Astrocyte (in vitro differentiated cells and primary cell): ENCODE measurements around the gene TRRAP.

Experiments
- EZH2 ChIP-seq: IDR thresholded peaks from 2 replicates; pipeline ENCODE4 v1.6.1; 2012; ENCODE audit warnings: mild to moderate bottlenecking, low read length, inconsistent platforms; ENCODE audit not compliant: insufficient read depth
- TF ChIP-seq, protein P1 (sequence below): IDR thresholded peaks from 2 replicates; pipeline ENCODE4 v1.5.1; 2011; ENCODE audit warnings: low read depth, mild to moderate bottlenecking, inconsistent platforms, low read length, moderate library complexity; ENCODE audit not compliant: insufficient read depth

DNA sequence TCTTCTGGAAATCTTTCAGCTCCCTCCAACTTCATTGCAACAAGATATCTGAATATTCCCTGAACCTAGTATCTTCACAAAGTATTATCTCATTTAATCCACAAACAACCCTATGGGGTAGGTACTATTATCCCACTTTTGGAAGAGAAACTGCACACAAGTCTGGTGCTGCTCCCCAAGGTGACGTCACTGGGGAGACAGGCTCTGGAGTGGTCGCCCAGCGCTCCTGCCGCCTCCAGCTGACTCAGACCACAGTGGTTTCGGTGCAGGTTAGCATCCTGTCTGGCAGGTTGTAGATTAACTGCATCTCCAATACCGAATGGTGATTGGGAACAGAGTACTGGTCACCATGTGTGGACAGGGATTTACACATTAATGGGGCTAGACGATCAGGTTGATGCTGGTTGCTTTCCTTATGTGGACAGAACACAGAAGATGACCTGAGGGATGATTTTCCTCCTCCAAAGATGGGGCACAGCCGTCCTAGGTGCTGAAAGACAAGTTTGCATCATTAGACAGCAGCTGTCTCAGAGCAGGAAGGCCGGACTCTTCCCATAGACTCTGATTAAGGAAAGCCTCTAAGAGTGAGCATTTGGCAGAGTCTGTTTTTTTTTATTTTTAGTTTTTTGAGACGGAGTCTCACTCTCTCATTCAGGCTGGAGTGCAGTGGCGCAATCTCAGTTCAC lies 128.6 kb downstream of the TRRAP start:
- TF ChIP-seq, protein P1, sequence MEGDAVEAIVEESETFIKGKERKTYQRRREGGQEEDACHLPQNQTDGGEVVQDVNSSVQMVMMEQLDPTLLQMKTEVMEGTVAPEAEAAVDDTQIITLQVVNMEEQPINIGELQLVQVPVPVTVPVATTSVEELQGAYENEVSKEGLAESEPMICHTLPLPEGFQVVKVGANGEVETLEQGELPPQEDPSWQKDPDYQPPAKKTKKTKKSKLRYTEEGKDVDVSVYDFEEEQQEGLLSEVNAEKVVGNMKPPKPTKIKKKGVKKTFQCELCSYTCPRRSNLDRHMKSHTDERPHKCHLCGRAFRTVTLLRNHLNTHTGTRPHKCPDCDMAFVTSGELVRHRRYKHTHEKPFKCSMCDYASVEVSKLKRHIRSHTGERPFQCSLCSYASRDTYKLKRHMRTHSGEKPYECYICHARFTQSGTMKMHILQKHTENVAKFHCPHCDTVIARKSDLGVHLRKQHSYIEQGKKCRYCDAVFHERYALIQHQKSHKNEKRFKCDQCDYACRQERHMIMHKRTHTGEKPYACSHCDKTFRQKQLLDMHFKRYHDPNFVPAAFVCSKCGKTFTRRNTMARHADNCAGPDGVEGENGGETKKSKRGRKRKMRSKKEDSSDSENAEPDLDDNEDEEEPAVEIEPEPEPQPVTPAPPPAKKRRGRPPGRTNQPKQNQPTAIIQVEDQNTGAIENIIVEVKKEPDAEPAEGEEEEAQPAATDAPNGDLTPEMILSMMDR, result no peak
- no peak for TF ChIP-seq EZH2
